Adrenal gland (tissue), 5 donors: Measurements from ENCODE around the gene SLFNL1.

Source experiments
- CTCF ChIP-seq, 6 experiments: fragments of 450-650 bp in 4 of 6; fragments of 200-600 bp in 2 of 6; sonication (generic) in 1 of 6; IDR thresholded peaks; 1 replicate in 5 of 6; 2 replicates in 1 of 6; pipeline versions ENCODE4 v1.5.1 to v1.8.0; 2016 to 2021; ENCODE audit warnings: antibody characterized with exemption in 6 of 6, mild to moderate bottlenecking in 2 of 6, moderate library complexity in 1 of 6
- POLR2A ChIP-seq, 2 donors: fragments of 450-650 bp; IDR thresholded peaks; one replicate each; pipeline ENCODE4 v1.6.1; 2017; ENCODE audit warnings: antibody characterized with exemption in 2 of 2, mild to moderate bottlenecking in 2 of 2, moderate library complexity in 1 of 2
- donor health status: DM: no; HTN: no; CAD: no.

- TF ChIP-seq CTCF (IDR thresholded peaks at IDR 0.05) (no peak), POLR2A (IDR thresholded peaks at IDR 0.05) (no peak)
Observed at GRCh38 chr1:40988280-40988679, 33.2 kb downstream of the SLFNL1 start.
